ENCODE results near the gene LY86.
"Not testable (repeated sequence)": the region's sequence is repeated elsewhere in the genome, so short reads cannot be mapped to it uniquely, and the experiment has no call there.

LY86 gene

DNA sequence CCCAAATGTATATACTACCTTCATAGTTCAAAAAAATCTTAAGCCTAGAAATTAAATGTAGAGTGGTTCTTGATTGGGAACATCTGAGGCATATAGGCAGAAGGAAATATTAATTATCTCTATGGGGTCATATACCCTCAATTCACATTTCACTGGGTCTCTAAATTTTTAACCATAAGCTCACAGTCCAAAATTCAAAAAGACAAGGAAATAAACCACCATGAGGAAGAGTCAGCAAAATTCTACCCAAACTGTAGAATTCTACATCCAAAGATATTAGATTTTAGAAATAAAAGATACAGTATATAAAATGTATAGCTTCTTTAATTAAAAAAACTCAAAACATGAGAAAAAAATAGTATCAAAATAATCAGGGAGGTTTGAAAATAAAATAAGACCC is 15.5 kb downstream of the LY86 start:
- TF ChIP-seq, protein P1, sequence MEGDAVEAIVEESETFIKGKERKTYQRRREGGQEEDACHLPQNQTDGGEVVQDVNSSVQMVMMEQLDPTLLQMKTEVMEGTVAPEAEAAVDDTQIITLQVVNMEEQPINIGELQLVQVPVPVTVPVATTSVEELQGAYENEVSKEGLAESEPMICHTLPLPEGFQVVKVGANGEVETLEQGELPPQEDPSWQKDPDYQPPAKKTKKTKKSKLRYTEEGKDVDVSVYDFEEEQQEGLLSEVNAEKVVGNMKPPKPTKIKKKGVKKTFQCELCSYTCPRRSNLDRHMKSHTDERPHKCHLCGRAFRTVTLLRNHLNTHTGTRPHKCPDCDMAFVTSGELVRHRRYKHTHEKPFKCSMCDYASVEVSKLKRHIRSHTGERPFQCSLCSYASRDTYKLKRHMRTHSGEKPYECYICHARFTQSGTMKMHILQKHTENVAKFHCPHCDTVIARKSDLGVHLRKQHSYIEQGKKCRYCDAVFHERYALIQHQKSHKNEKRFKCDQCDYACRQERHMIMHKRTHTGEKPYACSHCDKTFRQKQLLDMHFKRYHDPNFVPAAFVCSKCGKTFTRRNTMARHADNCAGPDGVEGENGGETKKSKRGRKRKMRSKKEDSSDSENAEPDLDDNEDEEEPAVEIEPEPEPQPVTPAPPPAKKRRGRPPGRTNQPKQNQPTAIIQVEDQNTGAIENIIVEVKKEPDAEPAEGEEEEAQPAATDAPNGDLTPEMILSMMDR (conservative IDR thresholded peaks at IDR 0.05; ENCODE audit: low read depth), result no peak
- no peak for DNase-seq (ENCODE audit: low spot score)
- H3K27ac ChIP-seq, result no peak overlapping the region
- POLR2A ChIA-PET (ENCODE audit: low non-redundant PET), result no interaction called here
- CTCF ChIA-PET, result no interaction called here

DNA sequence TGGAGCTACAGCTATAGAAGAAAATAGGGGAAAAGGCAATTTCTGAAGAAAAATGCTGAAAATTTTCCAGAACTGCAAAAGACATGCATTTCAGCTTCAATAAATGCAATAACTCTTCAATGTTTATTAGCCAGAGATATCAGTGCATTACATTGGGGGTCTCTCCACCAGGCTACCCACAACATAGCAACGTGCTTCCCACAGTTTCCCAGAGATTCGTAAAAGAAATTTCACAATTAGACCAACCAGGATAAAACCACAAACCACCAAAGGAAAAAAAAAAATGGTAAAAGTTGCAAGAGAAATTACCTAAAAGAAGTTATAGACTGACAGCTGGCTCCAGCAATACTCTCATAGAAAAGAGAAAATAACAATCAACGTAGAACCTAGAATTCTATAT is 16.0 kb downstream of the LY86 start:
- DNase-seq (ENCODE audit: low spot score), result no peak
- TF ChIP-seq, protein P1 (conservative IDR thresholded peaks at IDR 0.05; ENCODE audit: low read depth), result no peak
- H3K27ac ChIP-seq, result no peak overlapping the region
- ChIA-PET CTCF (no interaction called here), POLR2A (ENCODE audit: low non-redundant PET) (interaction anchor here (0.7 kb wide), 1 partner anchor 15 kb away, joined by 5 read pairs; no protein-coding TSS in a partner anchor)

DNA sequence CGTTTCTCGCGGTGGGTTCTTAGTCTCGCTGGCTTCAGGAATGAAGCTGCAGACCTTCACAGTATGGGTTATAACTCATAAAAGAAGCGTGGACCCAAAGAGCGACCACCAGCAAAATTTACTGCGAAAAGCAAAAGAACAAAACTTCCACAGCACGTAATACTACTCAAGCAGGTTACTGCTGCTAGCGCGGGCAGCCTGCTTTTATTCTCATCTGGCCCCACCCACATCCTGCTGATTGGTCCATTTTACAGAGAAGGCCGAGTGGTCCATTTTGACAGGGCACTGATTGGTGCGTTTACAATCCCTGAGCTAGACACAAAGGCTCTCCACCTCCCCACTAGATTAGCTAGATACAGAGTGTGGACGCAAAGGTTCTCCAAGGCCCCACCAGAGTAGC is 17.4 kb downstream of the LY86 start:
- ChIA-PET POLR2A (ENCODE audit: low non-redundant PET) (no interaction called here), CTCF (interaction anchor here (0.6 kb wide), 1 partner anchor 9 kb away, joined by 3 read pairs; no protein-coding TSS in a partner anchor)
- TF ChIP-seq, protein P1 (conservative IDR thresholded peaks at IDR 0.05; ENCODE audit: low read depth), result no peak
- H3K27ac ChIP-seq, result no peak overlapping the region
- DNase-seq (ENCODE audit: low spot score), result no peak

DNA sequence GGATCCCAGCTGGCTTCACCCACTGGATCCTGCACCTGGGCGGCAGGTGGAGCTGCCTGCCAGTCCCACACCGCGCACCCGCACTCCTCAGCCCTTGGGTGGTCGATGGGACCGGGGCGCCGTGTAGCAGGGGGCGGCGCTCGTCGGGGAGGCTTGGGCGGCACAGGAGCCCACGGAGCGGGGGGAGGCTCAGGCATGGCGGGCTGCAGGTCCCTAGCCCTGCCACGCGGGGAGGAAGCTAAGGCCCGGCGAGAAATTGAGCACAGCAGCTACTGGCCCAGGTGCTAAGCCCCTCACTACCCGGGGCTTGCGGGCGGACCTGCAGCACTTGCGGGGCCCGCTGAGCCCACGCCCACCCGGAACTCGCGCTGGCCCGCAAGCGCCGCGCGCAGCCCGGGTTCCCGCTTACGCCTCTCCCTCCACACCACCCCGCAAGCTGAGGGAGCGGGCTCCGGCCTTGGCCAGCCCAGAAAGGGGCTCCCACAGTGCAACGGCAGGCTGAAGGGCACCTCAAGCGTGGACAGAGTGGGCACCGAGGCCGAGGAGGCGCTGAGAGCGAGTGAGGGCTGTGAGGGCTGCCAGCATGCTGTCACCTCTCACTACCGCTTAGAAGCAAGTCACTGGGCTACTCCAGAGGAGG is 18.0 kb downstream of the LY86 start:
- CTCF ChIA-PET, result interaction anchor here (0.6 kb wide), 1 partner anchor 10 kb away, joined by 3 read pairs; no protein-coding TSS in a partner anchor
- H3K27ac ChIP-seq; POLR2A ChIA-PET (ENCODE audit: low non-redundant PET); DNase-seq (ENCODE audit: low spot score): not testable (repeated sequence)

DNA sequence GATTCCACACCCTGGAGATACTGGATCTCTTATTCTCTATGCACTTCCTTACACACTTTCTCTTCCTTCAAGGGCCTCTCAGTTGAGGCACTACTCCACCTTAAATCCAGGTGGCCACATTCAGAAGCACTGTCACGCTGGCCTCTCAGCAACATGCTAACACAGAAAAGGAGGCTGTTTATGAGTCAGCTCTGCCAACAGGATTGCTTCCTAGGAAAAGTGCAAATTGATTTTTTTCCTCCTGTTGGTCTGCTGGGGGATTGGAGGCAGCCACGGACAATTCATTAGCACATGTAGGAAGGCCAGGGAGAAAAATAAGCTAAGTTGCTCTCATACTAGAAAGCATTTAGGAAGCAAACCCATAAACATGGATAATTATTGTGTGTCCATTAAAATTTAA is 20.9 kb downstream of the LY86 start:
- ChIA-PET POLR2A (ENCODE audit: low non-redundant PET) (no interaction called here), CTCF (no interaction called here)
- H3K27ac ChIP-seq, result no peak overlapping the region
- TF ChIP-seq, protein P1 (conservative IDR thresholded peaks at IDR 0.05; ENCODE audit: low read depth), result no peak
- no peak for DNase-seq (ENCODE audit: low spot score)

DNA sequence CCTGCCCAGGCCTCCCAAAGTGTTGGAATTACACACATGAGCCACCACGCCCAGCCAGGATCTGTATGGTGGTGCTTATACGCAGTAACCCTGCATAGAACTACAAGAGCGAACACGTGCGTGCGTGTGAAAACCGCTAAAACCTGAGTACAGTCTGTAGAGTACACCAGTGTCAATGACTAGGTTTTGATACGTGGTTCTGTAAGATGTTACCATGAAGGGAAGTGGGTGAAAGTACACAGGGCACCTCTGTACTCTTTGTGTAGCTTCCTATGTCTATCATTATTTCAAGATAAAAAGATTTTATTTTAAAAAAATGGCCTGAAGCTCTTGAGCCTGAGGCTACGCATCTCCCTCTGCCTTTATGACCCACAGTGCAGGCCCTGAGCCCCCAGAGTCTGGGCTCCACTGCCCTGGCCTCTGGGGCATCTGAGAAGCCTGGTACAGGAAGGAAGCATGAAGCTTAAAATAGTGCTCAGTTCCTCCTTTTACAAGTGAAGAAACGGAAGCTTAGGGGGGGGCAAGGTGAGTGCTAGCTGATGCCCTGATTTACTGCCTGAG is 21.6 kb downstream of the LY86 start:
- ChIA-PET CTCF (no interaction called here), POLR2A (ENCODE audit: low non-redundant PET) (no interaction called here)
- no peak overlapping the region for H3K27ac ChIP-seq
- DNase-seq (ENCODE audit: low spot score), result no peak
- TF ChIP-seq, protein P1 (conservative IDR thresholded peaks at IDR 0.05; ENCODE audit: low read depth), result no peak

DNA sequence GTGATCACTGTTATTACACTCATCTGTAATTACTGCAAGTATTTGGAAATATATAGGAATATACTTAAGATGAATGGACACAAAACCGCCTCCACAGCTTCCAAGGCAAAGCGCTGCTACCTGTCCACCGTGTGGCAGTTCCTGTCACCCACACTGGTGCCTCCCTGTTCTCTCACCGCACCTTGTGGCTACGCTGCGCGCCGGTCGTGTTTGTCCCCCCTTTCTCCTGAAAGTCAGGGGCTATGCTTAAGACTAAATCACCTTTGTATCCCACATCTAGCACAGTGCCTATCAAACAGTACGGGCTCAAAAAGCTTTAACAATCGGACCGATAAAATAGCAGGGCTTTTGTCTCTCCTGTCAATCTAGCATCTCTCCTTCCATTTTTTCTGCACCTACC is 23.0 kb downstream of the LY86 start:
- TF ChIP-seq, protein P1 (conservative IDR thresholded peaks at IDR 0.05; ENCODE audit: low read depth), result no peak
- CTCF ChIA-PET, result interaction anchor here (0.5 kb wide), 1 partner anchor 414 kb away, joined by 3 read pairs; no protein-coding TSS in a partner anchor

More for the DNA sequence above, 23.0 kb downstream of the LY86 start:
- POLR2A ChIA-PET (ENCODE audit: low non-redundant PET), result no interaction called here
- no peak for DNase-seq (ENCODE audit: low spot score)
- no peak overlapping the region for H3K27ac ChIP-seq

Measured in RWPE1 (cell line).